GM18517 (cell line): ENCODE data around the gene NAT14.

ENCODE experiments used
- ATAC-seq: cut with Tn5 transposase; IDR thresholded peaks from one replicate; pipeline ENCODE4 v1.9.1; 2021; ENCODE audit warnings: mild to moderate bottlenecking, moderate library complexity; ENCODE audit not compliant: unreplicated experiment

NAT14 gene

DNA sequence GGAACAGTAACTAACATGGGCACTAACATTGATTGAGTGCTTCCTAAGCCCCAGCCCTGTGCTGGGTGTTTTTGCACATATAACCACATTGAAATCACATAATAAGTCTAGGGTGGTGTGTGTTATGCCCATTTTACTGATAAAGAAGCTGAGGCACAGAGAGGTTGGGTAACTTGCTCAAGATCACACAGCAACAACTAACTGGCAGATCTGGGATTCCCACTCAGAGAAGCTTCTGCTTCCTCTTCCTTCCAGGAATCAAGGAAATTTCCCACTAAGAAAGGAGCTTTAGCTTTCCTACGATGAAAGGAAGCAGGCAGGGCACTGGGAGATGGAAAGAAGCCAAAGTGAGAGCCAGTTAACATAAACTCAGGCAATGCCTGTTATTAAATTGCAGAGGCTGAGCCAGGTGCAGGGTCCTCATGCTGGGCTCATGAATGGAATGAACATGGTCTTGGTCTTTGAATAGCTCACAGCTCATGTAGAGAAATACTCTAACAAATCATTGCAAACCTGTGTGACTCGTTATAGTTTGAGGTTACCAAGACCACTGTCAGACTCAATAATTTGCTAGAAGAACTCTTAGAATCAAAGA lies 13.4 kb downstream of the NAT14 start:
- ATAC-seq: no peak

DNA sequence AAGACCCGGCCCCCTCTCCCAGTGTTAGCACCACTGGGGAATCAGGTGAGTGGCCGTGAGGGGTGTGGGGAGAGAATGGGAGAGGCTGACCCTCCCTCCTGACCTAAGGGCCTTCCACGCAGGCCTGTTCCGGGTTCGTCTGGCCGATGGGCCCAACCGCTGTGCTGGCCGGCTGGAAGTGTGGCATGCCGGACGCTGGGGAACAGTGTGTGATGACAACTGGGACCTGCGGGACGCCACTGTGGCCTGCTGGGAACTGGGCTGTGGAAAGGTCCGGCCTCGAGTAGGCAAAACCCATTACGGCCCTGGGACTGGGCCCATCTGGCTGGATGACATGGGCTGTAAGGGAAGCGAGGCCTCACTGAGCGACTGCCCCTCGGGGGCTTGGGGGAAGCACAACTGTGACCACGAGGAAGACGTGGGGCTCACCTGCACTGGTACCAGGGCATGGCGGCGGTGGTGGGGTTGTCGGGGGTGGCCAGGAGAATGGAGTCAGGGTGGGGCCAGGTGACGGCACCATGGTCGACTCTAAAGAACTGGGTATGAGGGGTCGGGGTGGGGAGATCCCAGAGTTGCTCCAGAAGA lies 15.5 kb downstream of the NAT14 start:
- no peak for ATAC-seq

DNA sequence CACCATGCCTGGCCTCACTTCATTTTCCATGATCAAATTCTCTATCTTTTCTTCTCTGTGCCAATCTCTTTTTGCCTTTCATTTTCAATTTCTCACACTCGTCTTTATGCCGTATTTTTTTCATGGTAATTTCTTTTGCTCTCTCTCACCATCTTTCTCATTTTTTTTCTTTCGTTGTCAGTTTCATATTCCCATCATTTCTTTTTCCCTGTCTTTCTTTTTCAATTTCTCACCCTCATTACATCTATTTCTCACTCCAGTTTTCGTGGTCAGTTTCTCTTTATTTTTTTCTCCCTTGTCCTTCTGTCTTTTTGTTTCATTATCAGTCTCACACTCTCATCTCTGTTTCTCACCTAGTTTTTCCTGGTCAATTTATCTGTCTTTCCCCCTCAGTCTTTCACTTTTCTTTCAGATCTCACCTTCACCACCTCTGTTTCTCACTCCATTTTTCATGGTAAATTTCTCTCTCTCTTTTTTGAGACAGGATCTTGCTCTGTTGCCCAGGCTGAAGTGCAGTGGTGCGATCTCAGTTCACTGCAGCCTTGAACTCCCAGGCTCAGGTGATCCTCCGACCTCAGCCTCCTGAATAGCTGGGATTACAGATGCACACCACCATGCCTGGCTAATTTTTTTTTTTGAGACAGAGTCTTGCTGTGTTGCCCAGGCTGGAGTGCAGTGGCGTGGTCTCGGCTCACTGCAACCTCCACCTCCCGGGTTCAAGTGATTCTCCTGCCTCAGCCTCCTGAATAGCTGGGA lies 17.4 kb downstream of the NAT14 start:
- no peak for ATAC-seq

DNA sequence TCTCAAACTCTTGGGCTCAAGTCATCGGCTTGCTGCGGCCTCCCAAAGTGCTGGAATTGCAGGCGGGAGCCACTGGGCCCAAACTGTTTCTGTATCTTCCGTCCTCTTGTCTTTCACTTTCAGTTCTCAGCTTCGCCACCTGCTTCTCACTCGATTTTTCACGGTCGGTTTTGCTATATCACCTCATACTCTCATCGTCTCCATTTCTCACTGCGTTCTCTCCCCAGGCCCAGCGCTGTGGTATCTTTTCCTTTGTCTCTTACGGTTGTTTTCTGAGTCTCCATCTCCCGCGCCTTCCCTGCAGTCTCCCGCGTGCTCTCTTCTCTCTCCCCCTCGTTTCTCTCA lies 18.1 kb downstream of the NAT14 start:
- ATAC-seq: no peak

DNA sequence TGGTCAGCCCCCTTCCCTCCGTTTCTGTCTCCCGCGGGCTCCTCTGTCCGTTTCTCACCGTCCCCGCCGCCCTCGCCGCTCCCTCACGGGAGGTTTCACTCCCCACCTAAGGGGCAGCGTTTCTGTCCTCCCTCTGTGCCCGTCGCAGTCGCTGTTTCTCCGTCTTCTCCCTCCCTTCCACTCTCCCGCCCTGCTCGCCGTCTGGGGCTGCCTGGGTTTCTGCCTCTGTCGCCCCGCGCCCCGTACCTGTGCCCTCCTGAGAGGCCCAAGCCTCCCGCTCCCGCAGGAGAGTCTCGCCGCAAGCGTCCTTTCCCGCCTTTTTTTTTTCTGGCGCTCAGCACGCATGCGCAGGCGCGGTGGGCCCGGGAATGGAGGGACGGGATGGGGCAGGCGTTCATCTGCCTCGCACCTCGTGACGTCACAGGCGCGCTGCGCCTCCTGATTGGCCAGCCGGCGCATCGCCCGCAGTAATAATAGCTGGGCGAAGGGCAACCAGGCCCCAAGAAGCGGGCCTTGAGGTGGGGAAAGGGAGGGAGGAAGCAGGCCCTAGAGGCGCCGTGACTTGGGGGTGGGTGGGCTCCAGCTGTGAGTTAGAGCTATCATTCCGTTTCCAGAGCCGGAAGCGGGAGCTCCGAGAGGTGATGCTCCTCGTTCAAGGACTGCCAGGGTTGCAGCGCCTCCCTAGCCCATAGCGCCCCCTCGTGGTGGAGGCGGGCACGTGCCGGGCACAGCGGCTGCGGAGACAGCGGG lies 18.7 kb downstream of the NAT14 start:
- ATAC-seq: peak; percentile 85

DNA sequence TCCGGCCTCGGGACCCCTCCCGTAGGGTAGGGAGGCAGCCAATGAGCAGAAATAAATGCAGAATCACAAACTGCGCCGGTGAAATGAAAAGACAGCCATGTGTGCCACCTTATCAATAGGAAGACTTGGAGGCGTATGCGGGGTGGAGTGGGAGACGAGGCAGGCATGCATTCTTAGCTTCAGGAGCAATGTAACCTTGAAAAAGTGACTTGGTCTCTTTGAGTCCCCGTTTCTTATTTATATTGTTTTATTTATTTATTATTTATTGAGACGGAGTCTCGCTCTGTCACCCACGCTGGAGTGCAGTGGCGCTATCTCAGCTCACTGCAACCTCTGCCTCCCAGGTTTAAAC lies 19.2 kb downstream of the NAT14 start:
- ATAC-seq: no peak

DNA sequence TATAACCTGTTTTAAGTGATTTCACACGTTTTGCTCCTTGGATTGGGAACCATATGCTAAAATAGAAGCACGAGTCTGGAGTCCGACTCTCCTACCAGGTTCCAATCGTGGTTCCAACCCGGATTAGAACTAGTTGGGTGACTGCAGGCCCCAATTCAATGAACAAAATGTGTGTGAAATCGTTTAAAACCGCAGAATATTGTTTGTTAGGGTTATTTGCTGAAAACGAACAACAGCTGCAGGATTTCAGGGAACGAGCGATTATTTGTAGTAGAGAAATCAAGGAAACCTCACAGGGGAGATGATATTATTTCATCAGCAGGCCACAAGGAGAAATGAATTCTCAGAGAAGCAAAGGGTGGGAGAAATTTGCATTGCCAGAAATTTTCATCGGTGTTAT lies 20.0 kb downstream of the NAT14 start:
- no peak for ATAC-seq

DNA sequence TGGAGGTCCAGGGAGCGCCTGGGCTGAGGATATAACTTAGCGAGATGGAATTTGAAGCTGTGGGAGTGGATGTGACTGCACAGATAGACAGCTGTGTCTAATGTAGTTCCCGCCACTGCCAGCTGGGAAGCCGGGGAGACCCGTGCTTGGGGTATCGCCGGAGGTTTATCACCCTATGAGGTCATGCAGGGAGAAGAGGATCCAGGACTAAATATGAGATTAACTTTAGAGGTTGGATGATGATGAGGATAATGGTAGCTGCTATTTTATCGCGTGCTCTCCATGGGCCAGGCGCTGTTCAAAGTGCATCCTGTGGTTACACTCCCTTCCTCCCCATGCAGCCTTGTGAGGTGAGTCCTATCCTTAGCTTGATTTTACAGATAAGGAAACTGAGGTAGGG lies 23.1 kb downstream of the NAT14 start:
- no peak for ATAC-seq

DNA sequence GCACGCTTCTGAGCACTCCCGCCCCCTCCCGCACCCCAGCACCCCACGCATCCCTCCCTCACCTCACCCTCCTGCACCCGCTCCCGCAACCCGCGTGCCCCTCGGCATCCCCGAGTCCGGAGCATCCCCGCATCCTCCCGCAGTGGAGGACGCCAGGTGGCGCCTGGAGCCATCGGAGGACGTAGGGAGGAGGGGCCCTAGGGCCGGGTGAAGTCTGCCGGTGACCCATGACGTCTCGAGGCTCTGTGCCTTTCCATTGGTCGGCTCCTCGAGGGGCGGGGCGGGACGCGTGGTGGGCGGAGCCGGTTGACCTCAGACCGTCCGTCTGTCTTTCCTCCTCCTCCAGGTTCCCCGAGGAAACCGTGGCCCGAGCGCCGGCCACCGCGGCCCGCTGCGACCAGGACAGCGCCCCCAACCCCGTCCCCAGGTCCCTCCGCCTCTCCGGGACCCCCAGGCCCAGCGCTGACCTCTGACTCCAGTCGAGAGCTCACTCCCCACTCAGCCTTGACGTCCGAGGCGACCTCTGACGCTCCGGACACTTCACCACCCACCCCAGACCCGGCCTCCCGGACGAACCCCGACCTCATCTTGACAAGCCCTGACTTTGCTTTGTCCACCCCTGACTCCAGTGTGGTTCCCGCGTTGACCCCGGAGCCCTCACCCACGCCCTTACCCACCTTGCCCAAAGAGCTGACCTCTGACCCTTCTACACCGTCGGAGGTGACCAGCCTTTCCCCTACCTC lies 32.1 kb downstream of the NAT14 start:
- peak; percentile 88 for ATAC-seq

DNA sequence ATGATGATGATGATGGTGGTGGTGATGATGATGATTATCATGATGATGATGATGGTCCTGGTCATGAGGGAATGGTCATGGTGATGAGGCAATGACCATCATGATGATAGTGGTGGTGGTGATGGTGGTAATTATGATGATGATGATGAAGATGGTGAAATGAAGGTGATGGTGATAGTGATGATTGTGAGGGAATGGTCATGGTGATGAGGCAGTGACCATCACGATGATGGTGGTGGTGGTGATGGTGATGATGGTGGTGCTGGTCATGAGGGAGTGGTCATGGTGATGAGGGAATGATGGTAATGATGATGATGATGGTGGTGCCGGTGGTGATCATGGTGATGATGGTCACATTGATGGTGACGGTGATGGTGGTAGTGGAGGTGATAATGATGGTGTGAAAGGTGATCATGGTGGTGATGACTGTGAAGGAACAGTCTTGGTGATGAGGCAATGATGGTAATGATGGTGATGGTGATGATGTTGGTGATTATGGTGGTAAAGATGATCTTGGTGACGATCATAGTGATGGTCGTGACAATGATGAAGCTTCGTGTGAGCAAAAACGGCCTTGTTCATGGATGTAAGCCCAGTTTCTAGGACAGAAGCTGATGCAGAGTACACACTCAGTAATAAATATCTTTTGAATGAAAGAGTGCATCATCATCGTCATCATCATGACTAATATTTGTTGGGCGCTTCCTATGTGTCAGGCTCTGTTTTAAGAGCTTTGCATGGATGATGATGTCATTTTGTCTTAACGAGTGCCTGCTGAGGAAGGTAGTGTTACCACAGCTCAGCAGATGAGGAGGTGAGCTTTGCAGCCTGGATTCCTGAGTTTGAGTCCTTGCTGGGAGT lies 34.7 kb downstream of the NAT14 start:
- no peak for ATAC-seq

DNA sequence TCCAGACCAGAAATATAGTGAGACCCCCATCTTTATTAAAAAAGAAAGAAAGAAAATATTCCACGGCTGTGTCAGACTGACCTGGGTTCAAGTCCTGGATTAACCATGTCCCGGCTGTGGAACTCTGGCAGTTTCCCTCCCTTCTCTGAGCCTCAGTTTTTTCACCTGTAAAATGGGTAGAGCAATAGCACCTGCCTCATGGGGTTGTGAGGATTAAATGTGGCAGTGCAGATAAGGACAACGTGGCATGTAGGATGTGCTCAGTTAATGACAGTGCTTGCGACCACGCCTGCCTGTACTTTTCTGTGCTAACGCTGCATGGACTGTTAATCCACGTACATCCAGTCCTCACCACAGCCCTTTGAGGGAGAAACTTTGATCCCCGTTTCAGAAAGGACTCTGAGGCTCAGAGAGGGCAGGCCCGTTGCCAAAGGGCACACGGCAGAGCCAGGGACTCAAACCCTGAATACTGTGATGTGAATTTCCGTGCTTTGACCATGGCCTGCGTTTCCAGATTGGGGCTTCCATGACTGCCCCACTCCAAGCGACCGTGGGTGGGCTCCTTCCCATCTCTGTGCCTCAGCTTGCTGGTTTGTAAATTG lies 35.8 kb downstream of the NAT14 start:
- no peak for ATAC-seq

DNA sequence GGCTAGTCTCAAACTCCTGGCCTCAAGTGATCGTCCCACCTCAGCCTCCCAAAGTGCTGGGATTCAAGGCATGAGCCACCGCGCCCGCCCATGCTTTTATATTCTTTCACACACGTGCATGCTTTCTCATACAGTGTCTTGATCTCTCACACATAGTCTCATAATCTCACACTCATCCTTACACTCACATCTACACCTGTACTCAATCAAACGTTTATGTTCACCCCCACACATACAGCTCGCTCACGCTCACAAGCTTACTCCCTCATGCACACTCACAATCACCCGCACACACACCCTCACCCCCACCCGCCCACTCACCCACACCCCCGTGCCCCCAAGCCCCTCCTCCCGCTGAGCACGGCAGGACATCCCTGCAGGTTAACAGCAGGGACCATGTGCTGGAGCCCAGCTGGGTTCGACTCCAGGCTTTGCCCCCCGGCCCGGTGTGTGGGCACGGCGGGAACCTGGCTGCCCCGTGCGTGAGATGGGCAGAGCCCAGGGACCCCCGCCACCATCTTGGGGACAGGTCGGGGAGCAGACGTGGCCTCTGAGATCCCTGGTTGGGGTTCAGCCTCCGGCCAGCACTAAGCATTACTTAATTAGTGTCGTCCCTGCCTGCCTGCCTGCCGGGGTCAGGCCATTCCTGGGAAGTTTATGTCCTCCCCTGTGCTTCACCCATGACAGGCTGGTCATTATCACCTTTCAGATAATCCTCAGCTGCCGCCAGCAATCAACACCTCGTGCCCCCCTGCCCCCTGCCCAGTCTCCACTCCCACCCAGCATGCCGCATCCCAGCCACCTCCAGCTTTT lies 40.5 kb downstream of the NAT14 start:
- no peak for ATAC-seq

DNA sequence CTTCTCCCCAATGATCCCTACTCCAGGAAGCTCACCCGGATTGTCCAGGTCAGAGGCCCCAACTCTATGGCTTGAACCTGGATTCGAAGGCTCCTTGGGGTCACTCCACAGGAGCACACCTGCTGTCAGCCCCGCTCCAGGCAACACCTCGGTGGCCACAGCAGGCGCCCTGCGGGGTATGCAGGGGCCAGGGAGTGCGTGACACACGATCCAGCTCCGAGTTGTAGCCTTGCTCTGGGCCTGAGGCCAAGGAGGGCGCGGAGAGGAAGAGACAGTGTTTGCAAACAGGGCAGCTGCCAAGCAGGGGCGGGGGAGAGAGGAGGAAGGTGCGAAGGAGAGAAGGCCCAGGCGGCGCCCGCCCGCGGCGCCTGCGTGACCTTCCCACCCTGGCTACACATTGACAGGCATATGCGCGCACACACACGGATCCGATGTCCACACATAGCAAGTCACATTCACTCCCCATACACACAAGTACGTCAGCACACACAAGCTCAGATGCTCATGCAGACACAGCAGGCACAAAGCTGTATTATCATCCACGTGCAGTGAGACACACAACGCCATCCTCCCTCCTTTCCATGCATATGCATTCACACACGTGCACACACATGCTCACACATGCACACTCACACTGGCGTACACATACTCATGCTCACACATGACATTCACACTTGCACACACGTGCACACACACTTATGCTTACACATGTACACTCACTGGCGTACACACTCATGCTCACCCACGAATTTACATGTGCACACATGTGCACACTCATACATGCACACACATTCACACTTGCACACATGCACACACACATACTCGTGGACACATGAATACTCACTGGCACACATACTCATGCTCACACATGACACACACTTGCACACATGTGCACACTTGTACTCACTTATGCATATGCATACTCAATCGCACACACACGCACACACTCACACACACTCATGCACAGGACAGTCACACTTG lies 41.5 kb downstream of the NAT14 start:
- no peak for ATAC-seq

DNA sequence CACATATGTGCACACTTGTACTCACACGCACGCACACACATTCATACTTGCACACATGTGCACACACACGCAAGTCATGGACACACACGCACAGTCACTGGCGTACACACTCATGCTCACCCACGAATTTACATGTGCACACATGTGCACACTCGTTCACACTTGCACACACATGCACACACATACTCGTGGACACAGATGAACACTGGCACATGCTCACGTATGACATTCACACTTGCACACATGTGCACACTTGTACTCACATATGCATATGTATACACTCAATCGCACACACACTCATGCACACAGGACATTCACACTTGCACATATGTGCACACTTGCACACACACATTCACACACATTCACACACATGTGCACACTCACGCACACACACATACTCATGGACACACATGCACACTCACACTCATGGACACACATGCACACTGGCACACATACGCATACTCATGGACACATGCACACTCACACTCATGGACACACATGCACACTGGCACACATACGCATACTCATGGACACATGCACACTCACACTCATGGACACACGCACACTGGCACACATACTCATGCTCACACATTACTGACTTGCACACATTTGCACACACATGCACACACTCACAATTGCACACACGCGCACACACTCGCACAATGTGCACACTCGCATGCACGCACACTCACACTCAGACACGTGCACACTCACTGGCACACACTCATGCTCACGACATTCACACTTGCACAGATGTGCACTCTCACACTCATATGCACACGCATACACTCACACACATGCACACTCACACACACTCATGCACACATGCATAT lies 42.4 kb downstream of the NAT14 start:
- no peak for ATAC-seq

DNA sequence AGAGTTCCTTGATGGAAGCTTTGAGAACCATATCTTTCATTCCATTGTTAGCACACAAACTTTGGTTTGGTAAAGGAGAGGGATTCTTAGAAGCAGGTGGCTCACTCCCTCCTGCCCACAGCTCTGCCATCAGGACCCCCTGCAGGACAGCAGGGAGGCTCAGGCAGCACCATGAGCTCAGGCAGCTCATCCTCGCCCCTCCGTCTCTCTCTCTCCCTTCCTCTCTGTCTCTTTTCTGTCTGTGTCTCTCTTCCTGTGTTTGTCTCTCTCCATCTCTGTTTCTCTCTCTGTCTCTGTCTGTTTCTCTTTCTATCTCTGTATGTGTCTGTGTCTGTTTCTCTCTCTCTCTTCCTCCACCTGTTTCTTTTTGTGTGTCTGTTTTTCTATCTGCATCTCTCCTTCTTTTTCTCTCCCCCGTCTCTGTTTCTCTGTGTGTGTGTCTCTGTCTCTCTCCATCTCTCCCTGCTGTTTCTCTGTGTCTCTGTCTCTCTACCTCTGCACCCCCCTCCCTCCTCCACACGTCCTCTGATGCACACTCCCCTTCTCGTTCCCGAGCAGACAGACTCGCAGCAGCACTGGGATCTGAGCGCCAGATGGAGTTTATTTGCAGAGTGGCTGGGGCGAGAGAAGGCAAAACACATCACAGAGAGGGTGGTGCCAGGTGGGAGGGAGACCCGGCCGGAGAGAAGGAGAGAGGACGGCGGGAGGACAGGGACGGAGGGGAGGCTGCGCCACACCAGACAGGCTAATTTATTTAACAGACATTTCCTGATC lies 43.2 kb downstream of the NAT14 start:
- no peak for ATAC-seq

DNA sequence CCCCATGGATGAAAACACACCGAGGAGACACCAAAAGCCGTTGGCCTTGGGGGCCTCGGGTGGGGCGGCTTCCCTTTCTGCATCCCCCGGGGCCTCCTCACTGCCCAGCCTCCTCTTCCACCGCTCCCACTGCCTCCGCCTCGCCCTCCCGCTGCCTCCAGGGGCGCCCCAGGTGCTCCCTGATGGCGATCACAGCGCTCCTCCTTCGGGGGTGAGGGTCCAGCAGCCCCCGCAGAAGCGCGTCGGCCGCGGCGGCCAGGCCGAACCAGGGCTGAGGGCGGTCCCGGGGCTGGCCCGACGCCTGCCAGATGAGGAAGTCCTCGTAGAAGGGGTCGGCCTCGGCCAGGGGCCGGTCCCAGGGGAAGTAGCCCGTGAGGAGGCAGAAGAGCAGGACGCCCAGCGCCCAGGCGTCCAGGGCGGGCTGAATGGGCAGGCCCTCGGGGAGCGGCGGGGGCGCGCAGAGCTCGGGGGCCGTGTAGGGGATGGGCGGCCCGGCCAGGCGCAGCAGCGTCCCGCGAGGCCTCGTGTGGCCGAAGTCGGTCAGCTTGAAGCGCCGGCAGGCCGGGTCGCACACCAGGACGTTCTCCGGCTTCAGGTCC lies 44.7 kb downstream of the NAT14 start:
- no peak for ATAC-seq
